Calu3 (cell line): ENCODE measurements around the gene MBNL2. TPM values are rescaled to one million over a fixed set of nuclear protein-coding genes. Genes with fewer than 3 reads are reported as not detected.

ENCODE experiments used
- BruUV-seq: library from RNA; stranded (reverse); fragments of 400-500 nt; replicated peaks from 2 replicates; lab custom pipeline; 2021; lab: Mats Ljungman, UMichigan
- CTCF ChIA-PET: fragments of 300-600 bp; sonication (Branson Sonifier 250); formaldehyde crosslinking; loops from one replicate; lab custom pipeline; 2022; ENCODE audit warnings: antibody characterized with exemption; lab: Charles Lee
- DNase-seq: peaks from one replicate; pipeline ENCODE4 v3.0.0; 2022
- H3K27ac Mint-ChIP-seq: one replicate; pipeline ENCODE4 v1.8.0; 2022; ENCODE audit warnings: mixed read lengths; ENCODE audit not compliant: unreplicated experiment
- H3K27me3 Mint-ChIP-seq: one replicate; pipeline ENCODE4 v1.8.0; 2022; ENCODE audit warnings: mixed read lengths; ENCODE audit not compliant: unreplicated experiment
- H3K36me3 Mint-ChIP-seq: one replicate; pipeline ENCODE4 v1.8.0; 2022; ENCODE audit warnings: mild to moderate bottlenecking, moderate library complexity, mixed read lengths; ENCODE audit not compliant: insufficient read depth, unreplicated experiment
- H3K4me1 Mint-ChIP-seq: one replicate; pipeline ENCODE4 v1.8.0; 2022; ENCODE audit warnings: mild to moderate bottlenecking, low read depth, mixed read lengths; ENCODE audit not compliant: unreplicated experiment
- H3K4me3 Mint-ChIP-seq: one replicate; pipeline ENCODE4 v1.8.0; 2022; ENCODE audit warnings: mild to moderate bottlenecking, low read depth, moderate library complexity, mixed read lengths; ENCODE audit not compliant: unreplicated experiment
- H3K9me3 Mint-ChIP-seq: one replicate; pipeline ENCODE4 v1.8.0; 2022; ENCODE audit warnings: low read depth, mixed read lengths; ENCODE audit not compliant: unreplicated experiment
- CTCF ChIP-seq: fragments of 200-600 bp; IDR thresholded peaks from one replicate; pipeline ENCODE4 v1.8.0; 2022; ENCODE audit warnings: antibody characterized with exemption; ENCODE audit not compliant: unreplicated experiment
- intact Hi-C: fragments of 100-400 bp; cut with micrococcal nuclease; formaldehyde crosslinking; loops from one replicate; pipeline ENCODE4 v1.10.0; 2022; ENCODE audit not compliant: unreplicated experiment
- total RNA-seq: library from RNA; stranded (reverse); gene quantifications from 2 replicates; pipeline ENCODE4 v1.2.3, GENCODE V29; 2022

Gene MBNL2
- total RNA-seq, 1 experiment from 2014 or later, result 37.1 TPM

- CTCF ChIA-PET, result no interaction called here
- Mint-ChIP-seq H3K4me3 (no peak overlapping the region), H3K36me3 (no peaks in the 10 kb centered on the region), H3K27me3 (no peaks in the 10 kb centered on the region), H3K27ac (no peak overlapping the region), H3K4me1 (peaks cover 22% of the 10 kb centered on the region), H3K9me3 (no peaks in the 10 kb centered on the region)
- no peak for DNase-seq
- no TSS peak for BruUV-seq
- TF ChIP-seq CTCF, result no peak
- intact Hi-C loops, result no loop called here
Measured at GRCh38 chr13:97199451-97199850, 22.7 kb upstream of the MBNL2 start.

DNA sequence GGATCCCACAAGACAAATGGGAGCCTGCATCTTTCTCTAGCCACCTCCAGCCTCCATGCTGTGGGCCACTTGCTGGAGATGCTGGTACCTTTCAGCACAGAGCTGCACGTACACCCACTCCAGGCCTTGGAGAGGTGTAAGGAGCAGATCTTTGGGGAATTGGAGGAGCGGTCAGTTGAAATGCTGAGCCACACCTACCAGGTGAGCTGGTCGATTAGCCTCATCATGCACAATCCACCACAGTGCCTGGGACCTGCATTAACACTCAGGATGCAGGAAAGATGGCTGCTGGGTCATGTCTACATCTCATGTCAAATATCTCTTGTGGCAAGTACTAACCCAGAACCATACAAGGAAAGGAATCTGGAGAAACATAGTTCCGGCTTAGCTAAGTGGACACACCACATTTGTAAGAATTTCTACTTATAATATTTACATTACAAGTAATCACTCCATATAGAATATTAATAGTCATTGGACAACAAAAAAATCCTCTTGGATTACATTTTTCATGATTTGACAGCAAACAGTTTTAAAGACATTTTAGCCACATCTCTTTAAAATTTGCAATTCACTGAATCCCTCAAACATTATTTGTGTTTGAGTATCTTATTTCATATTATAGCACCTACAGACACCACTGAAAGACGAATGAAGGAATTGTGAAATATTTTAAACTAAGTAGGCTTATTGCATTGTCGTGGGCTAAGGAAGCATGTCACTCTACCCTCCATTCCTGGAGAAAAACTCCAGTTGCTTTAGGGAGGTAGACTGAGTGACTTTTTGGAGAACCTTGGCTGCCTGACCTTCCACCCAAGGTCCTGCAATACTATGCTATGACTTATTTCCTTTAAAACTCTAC lies 21.8 kb upstream of the MBNL2 start:
- TF ChIP-seq CTCF, result no peak
- no peak for DNase-seq
- Mint-ChIP-seq H3K9me3 (no peaks in the 10 kb centered on the region), H3K27ac (no peak overlapping the region), H3K27me3 (no peaks in the 10 kb centered on the region), H3K4me3 (no peak overlapping the region), H3K36me3 (no peaks in the 10 kb centered on the region), H3K4me1 (peaks cover 16% of the 10 kb centered on the region)
- no TSS peak for BruUV-seq
- intact Hi-C loops, result no loop called here
- CTCF ChIA-PET, result no interaction called here

DNA sequence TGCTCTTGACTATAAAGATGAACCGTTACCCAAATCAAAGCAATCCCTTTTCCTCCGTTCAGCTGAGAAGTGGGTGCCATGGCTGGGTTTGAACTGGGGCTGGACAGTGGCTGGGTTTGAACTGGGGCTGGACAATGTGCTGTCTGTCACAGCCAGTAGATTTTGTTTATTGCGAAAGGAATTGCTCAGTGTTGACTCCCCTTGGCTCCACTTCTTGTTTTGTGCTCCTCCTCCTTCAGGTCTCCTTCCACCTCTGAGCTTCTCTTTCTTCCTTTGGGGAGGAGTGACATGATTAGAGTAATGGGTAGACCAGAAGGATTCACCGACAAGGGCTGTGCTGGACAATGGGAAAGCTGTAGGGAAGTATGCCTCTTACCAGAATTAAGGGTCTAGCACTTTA lies 19.4 kb upstream of the MBNL2 start:
- no TSS peak for BruUV-seq
- CTCF ChIA-PET, result no interaction called here
- H3K36me3 Mint-ChIP-seq, result no peaks in the 10 kb centered on the region

DNA sequence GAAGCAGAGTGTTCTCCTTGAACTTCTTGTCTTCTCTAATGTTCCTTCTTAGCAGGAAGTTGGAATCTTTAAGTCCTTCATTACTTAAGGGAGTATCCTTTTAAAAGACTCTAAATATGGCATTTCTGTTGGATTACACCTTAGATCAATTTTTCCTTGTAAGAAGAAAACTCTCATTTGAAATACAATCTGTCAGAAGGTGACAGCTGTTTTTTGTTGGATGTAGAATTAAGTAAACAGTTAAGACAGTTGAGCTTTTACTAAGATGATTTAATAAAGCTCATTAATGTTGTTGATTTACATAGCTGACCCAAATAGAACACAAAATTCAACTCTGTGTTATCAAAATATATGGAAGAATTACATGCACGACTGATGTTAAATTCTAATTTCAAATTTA lies 16.7 kb upstream of the MBNL2 start:
- H3K36me3 Mint-ChIP-seq, result no peaks in the 10 kb centered on the region
- DNase-seq, result no peak
- no peak overlapping the region for H3K27ac Mint-ChIP-seq
- no peak for TF ChIP-seq CTCF
- H3K27me3 Mint-ChIP-seq, result no peaks in the 10 kb centered on the region
- no peak overlapping the region for H3K4me3 Mint-ChIP-seq
- no peaks in the 10 kb centered on the region for H3K9me3 Mint-ChIP-seq
- intact Hi-C loops, result no loop called here
- BruUV-seq, result no TSS peak
- H3K4me1 Mint-ChIP-seq, result no peaks in the 10 kb centered on the region
- CTCF ChIA-PET, result no interaction called here

More for the DNA sequence above, 19.4 kb upstream of the MBNL2 start:
- TF ChIP-seq CTCF, result no peak
- H3K4me3 Mint-ChIP-seq, result no peak overlapping the region
- peaks cover 13% of the 10 kb centered on the region for H3K4me1 Mint-ChIP-seq
- H3K27ac Mint-ChIP-seq, result no peak overlapping the region
- intact Hi-C loops, result no loop called here
- DNase-seq, result no peak
- H3K27me3 Mint-ChIP-seq, result no peaks in the 10 kb centered on the region
- H3K9me3 Mint-ChIP-seq, result no peaks in the 10 kb centered on the region
